GM23338 (cell line): ENCODE measurements around the gene ELMO3. TPM values are rescaled to one million over a fixed set of nuclear protein-coding genes. Genes with fewer than 3 reads are reported as not detected.

Source experiments
- ATAC-seq: fragments of 200-7000 bp; cut with Tn5 transposase; 3 replicates; pipeline ENCODE4 v1.9.1; 2020
- DNase-seq: peaks from one replicate; pipeline ENCODE4 v3.0.0-alpha.2; 2015; ENCODE audit warnings: low spot score
- H2AFZ ChIP-seq: fragments of 200-600 bp; sonication (generic); 2 replicates; pipeline ENCODE4 v1.8.0; 2016; ENCODE audit warnings: antibody characterized with exemption, mild to moderate bottlenecking, moderate library complexity
- H3F3A ChIP-seq: fragments of 200-600 bp; sonication (generic); replicated peaks from 2 replicates; pipeline ENCODE4 v1.8.0; 2017; ENCODE audit warnings: antibody characterized with exemption, mixed run types, low read depth
- H3K27ac ChIP-seq: fragments of 200-600 bp; sonication (generic); 2 replicates; pipeline ENCODE4 v1.6.1; 2016; ENCODE audit warnings: low read depth
- H3K27me3 ChIP-seq: fragments of 200-600 bp; sonication (generic); 2 replicates; pipeline ENCODE4 v1.8.0; 2016; ENCODE audit warnings: mild to moderate bottlenecking, mixed run types, moderate library complexity; ENCODE audit not compliant: insufficient read depth
- H3K36me3 ChIP-seq: fragments of 200-600 bp; sonication (generic); 2 replicates; pipeline ENCODE4 v1.8.0; 2016; ENCODE audit warnings: mild to moderate bottlenecking; ENCODE audit not compliant: insufficient read depth
- H3K4me1 ChIP-seq: fragments of 200-600 bp; sonication (generic); 2 replicates; pipeline ENCODE4 v1.8.0; 2016; ENCODE audit warnings: mild to moderate bottlenecking, moderate library complexity; ENCODE audit not compliant: insufficient read depth
- H3K4me2 ChIP-seq: fragments of 200-600 bp; sonication (generic); 2 replicates; pipeline ENCODE4 v1.7.1; 2017; ENCODE audit warnings: mixed run types
- H3K4me3 ChIP-seq: fragments of 200-600 bp; sonication (generic); 2 replicates; pipeline ENCODE4 v1.6.1; 2016; ENCODE audit warnings: mixed run types
- H3K79me2 ChIP-seq: fragments of 200-600 bp; sonication (generic); replicated peaks from 2 replicates; pipeline ENCODE4 v1.8.0; 2017; ENCODE audit warnings: mild to moderate bottlenecking; ENCODE audit not compliant: insufficient read depth
- H3K9me2 ChIP-seq: fragments of 200-600 bp; sonication (generic); 2 replicates; pipeline ENCODE4 v1.8.0; 2017; ENCODE audit not compliant: insufficient read depth
- H4K20me1 ChIP-seq: fragments of 200-600 bp; sonication (generic); replicated peaks from 2 replicates; pipeline ENCODE4 v1.8.0; 2017; ENCODE audit warnings: mild to moderate bottlenecking; ENCODE audit not compliant: insufficient read depth
- H3K27ac Mint-ChIP-seq: 2 replicates; pipeline ENCODE4 v1.8.0; 2020; ENCODE audit warnings: inconsistent platforms, mild to moderate bottlenecking, moderate library complexity, mixed read lengths
- H3K27me3 Mint-ChIP-seq: 3 replicates; pipeline ENCODE4 v1.8.0; 2022; ENCODE audit warnings: low read depth, mild to moderate bottlenecking, moderate library complexity, mixed read lengths, inconsistent platforms; ENCODE audit not compliant: insufficient read depth, poor library complexity
- H3K36me3 Mint-ChIP-seq: 3 replicates; pipeline ENCODE4 v1.8.0; 2021; ENCODE audit warnings: low read depth, mild to moderate bottlenecking, inconsistent platforms, moderate library complexity, mixed read lengths
- H3K4me1 Mint-ChIP-seq: 3 replicates; pipeline ENCODE4 v1.8.0; 2020; ENCODE audit warnings: mild to moderate bottlenecking, inconsistent platforms, mixed read lengths
- H3K4me3 Mint-ChIP-seq: 3 replicates; pipeline ENCODE4 v1.8.0; 2021; ENCODE audit warnings: moderate library complexity, mild to moderate bottlenecking, inconsistent platforms, mixed read lengths
- H3K9me3 Mint-ChIP-seq: 3 replicates; pipeline ENCODE4 v1.8.0; 2020; ENCODE audit warnings: moderate library complexity, mild to moderate bottlenecking, inconsistent platforms, mixed read lengths
- CREB1 ChIP-seq: fragments of 250-450 bp; sonication (Bioruptor Pico); IDR thresholded peaks from 2 replicates; pipeline ENCODE4 v1.5.0; 2020; ENCODE audit warnings: low read depth, mild to moderate bottlenecking, moderate library complexity
- EZH2 ChIP-seq: fragments of 200-600 bp; sonication (generic); IDR thresholded peaks from one replicate; pipeline ENCODE4 v1.8.0; 2017; ENCODE audit warnings: antibody characterized with exemption, mild to moderate bottlenecking, low read depth; ENCODE audit not compliant: unreplicated experiment
- EZH2phosphoT487 ChIP-seq: fragments of 200-600 bp; sonication (generic); IDR thresholded peaks from one replicate; pipeline ENCODE4 v1.8.1; 2018; ENCODE audit warnings: antibody characterized with exemption; ENCODE audit not compliant: unreplicated experiment
- POLR2AphosphoS5 ChIP-seq: IDR thresholded peaks from 2 replicates; pipeline ENCODE4 v1.6.1; 2016; ENCODE audit warnings: antibody characterized with exemption, low read depth
- STAT1 ChIP-seq: IDR thresholded peaks from one replicate; pipeline ENCODE4 v1.6.1; 2016; ENCODE audit warnings: antibody characterized with exemption; ENCODE audit not compliant: unreplicated experiment
- ZNF331 ChIP-seq: fragments of 250-450 bp; sonication (Bioruptor Pico); IDR thresholded peaks from 2 replicates; pipeline ENCODE4 v1.5.0; 2020; ENCODE audit warnings: low read depth, mild to moderate bottlenecking, moderate library complexity
- polyA plus RNA-seq: library from polyadenylated mRNA; unstranded; fragments of >200 nt; fragmentation: Nextera tagmentation; extraction: Ambion mirVana; gene quantifications from 2 replicates; pipeline ENCODE4 v1.2.1, GENCODE V29; 2016
- total RNA-seq: library from RNA; depleted of rRNA; stranded (reverse); fragments of >200 nt; shearing (Covaris generic); gene quantifications from 2 replicates; pipeline ENCODE4 v1.2.3, GENCODE V29; 2014
- TF ChIP-seq, protein P1 (sequence below): IDR thresholded peaks from 2 replicates; pipeline ENCODE4 v1.6.1; 2016; ENCODE audit warnings: antibody characterized with exemption
- TF ChIP-seq, protein P2 (sequence below): fragments of 250-450 bp; sonication (Bioruptor Pico); IDR thresholded peaks from 2 replicates; pipeline ENCODE4 v1.5.0; 2020; ENCODE audit warnings: mild to moderate bottlenecking, moderate library complexity
- TF ChIP-seq, protein P3 (sequence below), 2 experiments: fragments of 200-600 bp in 1 of 2; sonication (generic) in 1 of 2; conservative IDR thresholded peaks; 2 replicates each; pipeline versions ENCODE4 v1.5.1 to v1.6.1; 2016 to 2017; ENCODE audit warnings: antibody characterized with exemption in 2 of 2, low read depth in 2 of 2, mild to moderate bottlenecking in 2 of 2, moderate library complexity in 1 of 2

Gene ELMO3
- total and polyA plus RNA-seq, 2 experiments from 2014 or later: 4.7 to 16.2 TPM

DNA sequence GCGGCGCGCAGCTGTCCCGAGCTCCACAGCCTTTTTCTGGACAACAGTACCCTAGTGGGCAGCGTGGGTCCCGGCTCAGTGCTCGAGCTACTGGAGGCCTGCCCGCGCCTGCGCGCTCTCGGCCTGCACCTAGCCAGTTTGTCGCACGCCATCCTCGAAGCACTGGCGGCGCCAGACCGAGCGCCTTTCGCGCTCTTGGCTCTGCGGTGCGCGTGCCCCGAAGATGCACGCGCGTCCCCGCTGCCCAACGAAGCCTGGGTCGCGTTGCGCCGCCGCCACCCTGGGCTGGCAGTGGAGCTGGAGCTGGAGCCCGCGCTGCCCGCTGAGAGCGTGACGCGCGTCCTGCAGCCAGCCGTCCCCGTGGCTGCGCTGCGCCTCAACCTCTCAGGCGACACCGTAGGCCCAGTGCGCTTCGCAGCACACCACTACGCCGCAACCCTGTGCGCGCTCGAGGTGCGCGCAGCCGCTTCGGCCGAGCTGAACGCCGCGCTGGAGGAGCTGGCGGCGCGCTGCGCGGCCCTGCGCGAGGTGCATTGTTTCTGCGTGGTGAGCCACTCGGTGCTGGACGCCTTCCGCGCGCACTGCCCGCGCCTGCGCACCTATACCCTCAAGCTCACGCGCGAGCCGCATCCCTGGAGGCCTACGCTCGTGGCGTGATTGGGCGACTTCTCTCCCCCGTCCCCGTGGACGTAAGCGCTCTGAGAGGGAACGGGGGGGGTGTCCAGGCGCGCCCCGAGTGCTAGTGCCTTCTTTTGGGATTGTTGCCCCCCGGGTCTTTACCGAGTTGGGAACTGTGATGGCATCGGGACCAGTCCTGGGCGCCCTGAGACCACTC, 35.5 kb upstream of the ELMO3 start:
- H3F3A ChIP-seq: peaks cover 12% of the 10 kb centered on the region
- no peaks in the 10 kb centered on the region; the same call in 2 of the 3 replicates for H3K36me3 Mint-ChIP-seq
- H3K27ac ChIP-seq: no peak overlapping the region
- ATAC-seq (peak; percentile 17), DNase-seq (peak; percentile 65)
- H2AFZ ChIP-seq: peak overlapping the region; percentile 69
- H3K9me2 ChIP-seq: no peaks in the 10 kb centered on the region
- peaks cover 38% of the 10 kb centered on the region for H3K4me1 Mint-ChIP-seq
- peaks cover 100% of the 10 kb centered on the region for H3K27me3 ChIP-seq
- peak overlapping the region; percentile 49 for H3K4me3 ChIP-seq
- H3K27ac Mint-ChIP-seq: no peak overlapping the region
- peaks cover 29% of the 10 kb centered on the region; the same call in 1 of the 2 replicates for H3K4me1 ChIP-seq
- peaks cover 98% of the 10 kb centered on the region for H3K27me3 Mint-ChIP-seq
- H3K36me3 ChIP-seq: no peaks in the 10 kb centered on the region
- no peaks in the 10 kb centered on the region for H3K79me2 ChIP-seq
- H3K9me3 Mint-ChIP-seq: peaks cover 4% of the 10 kb centered on the region; the same call in 2 of the 3 replicates
- H4K20me1 ChIP-seq: no peaks in the 10 kb centered on the region; the same call in 1 of the 2 replicates
- TF ChIP-seq CREB1 (CRISPR knock-in tag) (no peak), EZH2 (peak; percentile 69), EZH2phosphoT487 (peak; percentile 19), STAT1 (no peak)
- peak overlapping the region; percentile 78 for H3K4me2 ChIP-seq
- H3K4me3 Mint-ChIP-seq: peak overlapping the region; percentile 57

DNA sequence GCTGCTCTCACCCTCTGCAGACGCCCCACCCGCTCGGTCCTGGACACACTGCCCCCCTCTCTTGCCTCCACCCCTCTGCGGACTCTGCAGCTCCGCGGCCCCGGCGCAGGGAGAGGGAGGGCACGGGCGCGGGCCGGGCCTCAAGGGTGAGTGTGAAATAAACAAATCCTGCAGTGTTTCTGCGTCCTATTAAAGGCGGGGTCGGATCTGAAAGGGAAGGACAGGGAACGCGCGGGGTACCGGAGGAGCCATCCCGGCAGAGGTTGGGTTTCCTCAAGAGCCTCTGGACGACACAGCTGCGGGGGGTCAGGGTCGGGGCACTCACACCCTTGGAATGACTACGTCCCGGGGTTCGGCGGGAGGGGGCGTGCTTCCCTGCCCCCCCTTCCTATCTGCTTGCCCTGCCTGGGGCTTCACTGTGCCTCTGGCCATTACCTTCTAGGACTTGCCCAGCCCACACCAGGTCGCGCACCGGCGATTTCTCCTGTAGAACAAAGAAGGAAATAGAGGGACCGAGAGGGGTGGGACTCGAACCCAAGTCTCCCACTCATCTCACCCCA, 34.9 kb upstream of the ELMO3 start:
- H3K36me3 Mint-ChIP-seq: no peaks in the 10 kb centered on the region
- no peak overlapping the region for H3K27ac Mint-ChIP-seq
- ATAC-seq: 0 out of 3 replicates have a peak, but pooled peaks have one; percentile 0
- Histone ChIP-seq H3F3A (peaks cover 10% of the 10 kb centered on the region), H3K4me3 (peak overlapping the region; percentile 49), H3K4me1 (peaks cover 24% of the 10 kb centered on the region; the same call in 1 of the 2 replicates), H3K27ac (no peak overlapping the region), H3K79me2 (no peaks in the 10 kb centered on the region), H3K4me2 (peak overlapping the region; percentile 78), H2AFZ (no peak overlapping the region), H3K9me2 (no peaks in the 10 kb centered on the region), H4K20me1 (no peaks in the 10 kb centered on the region; the same call in 1 of the 2 replicates), H3K27me3 (peaks cover 100% of the 10 kb centered on the region), H3K36me3 (no peaks in the 10 kb centered on the region)
- peak overlapping the region; percentile 57 for H3K4me3 Mint-ChIP-seq
- H3K27me3 Mint-ChIP-seq: peaks cover 98% of the 10 kb centered on the region
- peaks cover 4% of the 10 kb centered on the region; the same call in 2 of the 3 replicates for H3K9me3 Mint-ChIP-seq
- DNase-seq: peak; percentile 59
- TF ChIP-seq POLR2AphosphoS5 (no peak), ZNF331 (CRISPR knock-in tag) (no peak), CREB1 (CRISPR knock-in tag) (no peak), EZH2phosphoT487 (peak; percentile 76), EZH2 (peak; percentile 99)
- TF ChIP-seq, protein P1, sequence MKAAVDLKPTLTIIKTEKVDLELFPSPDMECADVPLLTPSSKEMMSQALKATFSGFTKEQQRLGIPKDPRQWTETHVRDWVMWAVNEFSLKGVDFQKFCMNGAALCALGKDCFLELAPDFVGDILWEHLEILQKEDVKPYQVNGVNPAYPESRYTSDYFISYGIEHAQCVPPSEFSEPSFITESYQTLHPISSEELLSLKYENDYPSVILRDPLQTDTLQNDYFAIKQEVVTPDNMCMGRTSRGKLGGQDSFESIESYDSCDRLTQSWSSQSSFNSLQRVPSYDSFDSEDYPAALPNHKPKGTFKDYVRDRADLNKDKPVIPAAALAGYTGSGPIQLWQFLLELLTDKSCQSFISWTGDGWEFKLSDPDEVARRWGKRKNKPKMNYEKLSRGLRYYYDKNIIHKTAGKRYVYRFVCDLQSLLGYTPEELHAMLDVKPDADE: no peak
- TF ChIP-seq, protein P2, sequence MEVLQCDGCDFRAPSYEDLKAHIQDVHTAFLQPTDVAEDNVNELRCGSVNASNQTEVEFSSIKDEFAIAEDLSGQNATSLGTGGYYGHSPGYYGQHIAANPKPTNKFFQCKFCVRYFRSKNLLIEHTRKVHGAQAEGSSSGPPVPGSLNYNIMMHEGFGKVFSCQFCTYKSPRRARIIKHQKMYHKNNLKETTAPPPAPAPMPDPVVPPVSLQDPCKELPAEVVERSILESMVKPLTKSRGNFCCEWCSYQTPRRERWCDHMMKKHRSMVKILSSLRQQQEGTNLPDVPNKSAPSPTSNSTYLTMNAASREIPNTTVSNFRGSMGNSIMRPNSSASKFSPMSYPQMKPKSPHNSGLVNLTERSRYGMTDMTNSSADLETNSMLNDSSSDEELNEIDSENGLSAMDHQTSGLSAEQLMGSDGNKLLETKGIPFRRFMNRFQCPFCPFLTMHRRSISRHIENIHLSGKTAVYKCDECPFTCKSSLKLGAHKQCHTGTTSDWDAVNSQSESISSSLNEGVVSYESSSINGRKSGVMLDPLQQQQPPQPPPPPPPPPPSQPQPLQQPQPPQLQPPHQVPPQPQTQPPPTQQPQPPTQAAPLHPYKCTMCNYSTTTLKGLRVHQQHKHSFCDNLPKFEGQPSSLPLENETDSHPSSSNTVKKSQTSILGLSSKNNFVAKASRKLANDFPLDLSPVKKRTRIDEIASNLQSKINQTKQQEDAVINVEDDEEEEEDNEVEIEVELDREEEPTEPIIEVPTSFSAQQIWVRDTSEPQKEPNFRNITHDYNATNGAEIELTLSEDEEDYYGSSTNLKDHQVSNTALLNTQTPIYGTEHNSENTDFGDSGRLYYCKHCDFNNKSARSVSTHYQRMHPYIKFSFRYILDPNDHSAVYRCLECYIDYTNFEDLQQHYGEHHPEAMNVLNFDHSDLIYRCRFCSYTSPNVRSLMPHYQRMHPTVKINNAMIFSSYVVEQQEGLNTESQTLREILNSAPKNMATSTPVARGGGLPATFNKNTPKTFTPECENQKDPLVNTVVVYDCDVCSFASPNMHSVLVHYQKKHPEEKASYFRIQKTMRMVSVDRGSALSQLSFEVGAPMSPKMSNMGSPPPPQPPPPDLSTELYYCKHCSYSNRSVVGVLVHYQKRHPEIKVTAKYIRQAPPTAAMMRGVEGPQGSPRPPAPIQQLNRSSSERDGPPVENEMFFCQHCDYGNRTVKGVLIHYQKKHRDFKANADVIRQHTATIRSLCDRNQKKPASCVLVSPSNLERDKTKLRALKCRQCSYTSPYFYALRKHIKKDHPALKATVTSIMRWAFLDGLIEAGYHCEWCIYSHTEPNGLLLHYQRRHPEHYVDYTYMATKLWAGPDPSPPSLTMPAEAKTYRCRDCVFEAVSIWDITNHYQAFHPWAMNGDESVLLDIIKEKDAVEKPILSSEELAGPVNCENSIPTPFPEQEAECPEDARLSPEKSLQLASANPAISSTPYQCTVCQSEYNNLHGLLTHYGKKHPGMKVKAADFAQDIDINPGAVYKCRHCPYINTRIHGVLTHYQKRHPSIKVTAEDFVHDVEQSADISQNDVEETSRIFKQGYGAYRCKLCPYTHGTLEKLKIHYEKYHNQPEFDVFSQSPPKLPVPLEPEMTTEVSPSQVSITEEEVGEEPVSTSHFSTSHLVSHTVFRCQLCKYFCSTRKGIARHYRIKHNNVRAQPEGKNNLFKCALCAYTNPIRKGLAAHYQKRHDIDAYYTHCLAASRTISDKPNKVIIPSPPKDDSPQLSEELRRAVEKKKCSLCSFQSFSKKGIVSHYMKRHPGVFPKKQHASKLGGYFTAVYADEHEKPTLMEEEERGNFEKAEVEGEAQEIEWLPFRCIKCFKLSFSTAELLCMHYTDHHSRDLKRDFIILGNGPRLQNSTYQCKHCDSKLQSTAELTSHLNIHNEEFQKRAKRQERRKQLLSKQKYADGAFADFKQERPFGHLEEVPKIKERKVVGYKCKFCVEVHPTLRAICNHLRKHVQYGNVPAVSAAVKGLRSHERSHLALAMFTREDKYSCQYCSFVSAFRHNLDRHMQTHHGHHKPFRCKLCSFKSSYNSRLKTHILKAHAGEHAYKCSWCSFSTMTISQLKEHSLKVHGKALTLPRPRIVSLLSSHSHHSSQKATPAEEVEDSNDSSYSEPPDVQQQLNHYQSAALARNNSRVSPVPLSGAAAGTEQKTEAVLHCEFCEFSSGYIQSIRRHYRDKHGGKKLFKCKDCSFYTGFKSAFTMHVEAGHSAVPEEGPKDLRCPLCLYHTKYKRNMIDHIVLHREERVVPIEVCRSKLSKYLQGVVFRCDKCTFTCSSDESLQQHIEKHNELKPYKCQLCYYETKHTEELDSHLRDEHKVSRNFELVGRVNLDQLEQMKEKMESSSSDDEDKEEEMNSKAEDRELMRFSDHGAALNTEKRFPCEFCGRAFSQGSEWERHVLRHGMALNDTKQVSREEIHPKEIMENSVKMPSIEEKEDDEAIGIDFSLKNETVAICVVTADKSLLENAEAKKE (CRISPR knock-in tag): no peak
- TF ChIP-seq, protein P3, sequence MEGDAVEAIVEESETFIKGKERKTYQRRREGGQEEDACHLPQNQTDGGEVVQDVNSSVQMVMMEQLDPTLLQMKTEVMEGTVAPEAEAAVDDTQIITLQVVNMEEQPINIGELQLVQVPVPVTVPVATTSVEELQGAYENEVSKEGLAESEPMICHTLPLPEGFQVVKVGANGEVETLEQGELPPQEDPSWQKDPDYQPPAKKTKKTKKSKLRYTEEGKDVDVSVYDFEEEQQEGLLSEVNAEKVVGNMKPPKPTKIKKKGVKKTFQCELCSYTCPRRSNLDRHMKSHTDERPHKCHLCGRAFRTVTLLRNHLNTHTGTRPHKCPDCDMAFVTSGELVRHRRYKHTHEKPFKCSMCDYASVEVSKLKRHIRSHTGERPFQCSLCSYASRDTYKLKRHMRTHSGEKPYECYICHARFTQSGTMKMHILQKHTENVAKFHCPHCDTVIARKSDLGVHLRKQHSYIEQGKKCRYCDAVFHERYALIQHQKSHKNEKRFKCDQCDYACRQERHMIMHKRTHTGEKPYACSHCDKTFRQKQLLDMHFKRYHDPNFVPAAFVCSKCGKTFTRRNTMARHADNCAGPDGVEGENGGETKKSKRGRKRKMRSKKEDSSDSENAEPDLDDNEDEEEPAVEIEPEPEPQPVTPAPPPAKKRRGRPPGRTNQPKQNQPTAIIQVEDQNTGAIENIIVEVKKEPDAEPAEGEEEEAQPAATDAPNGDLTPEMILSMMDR (conservative IDR thresholded peaks at IDR 0.05; ENCODE audit: low read depth in 2 of 2): no peak
- H3K4me1 Mint-ChIP-seq: peaks cover 34% of the 10 kb centered on the region
